ENCODE measurements around the gene MTO1. TPM values are rescaled to one million over a fixed set of nuclear protein-coding genes. Genes with fewer than 3 reads are reported as not detected.
A peak's percentile ranks its signal among the peaks of the same experiment; 100 is the strongest.

The MTO1 gene
- total and polyA plus RNA-seq, 2 donors (not counting 1 experiment from before 2014, with no cell fraction given): 21.5 to 52.4 TPM

DNA sequence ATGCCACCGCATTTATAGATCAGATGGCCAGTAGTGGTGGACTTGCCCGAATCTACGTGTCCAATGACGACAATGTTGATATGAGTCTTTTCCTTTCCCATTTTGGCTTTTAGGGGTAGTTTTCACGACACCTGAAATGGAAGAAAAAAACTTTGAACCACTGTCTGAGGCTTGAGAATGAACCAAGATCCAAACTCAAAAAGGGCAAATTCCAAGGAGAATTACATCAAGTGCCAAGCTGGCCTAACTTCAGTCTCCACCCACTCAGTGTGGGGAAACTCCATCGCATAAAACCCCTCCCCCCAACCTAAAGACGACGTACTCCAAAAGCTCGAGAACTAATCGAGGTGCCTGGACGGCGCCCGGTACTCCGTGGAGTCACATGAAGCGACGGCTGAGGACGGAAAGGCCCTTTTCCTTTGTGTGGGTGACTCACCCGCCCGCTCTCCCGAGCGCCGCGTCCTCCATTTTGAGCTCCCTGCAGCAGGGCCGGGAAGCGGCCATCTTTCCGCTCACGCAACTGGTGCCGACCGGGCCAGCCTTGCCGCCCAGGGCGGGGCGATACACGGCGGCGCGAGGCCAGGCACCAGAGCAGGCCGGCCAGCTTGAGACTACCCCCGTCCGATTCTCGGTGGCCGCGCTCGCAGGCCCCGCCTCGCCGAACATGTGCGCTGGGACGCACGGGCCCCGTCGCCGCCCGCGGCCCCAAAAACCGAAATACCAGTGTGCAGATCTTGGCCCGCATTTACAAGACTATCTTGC is 58.6 kb downstream of the MTO1 start:
- H3K79me2 ChIP-seq (ENCODE audit: control insufficient read depth, insufficient read depth, low read length): peaks cover 41% of the 10 kb centered on the region
- peaks cover 9% of the 10 kb centered on the region for H3K4me1 ChIP-seq (ENCODE audit: control insufficient read depth, extremely low read depth, insufficient read depth, low read length)
- H3K9ac ChIP-seq (ENCODE audit: insufficient read depth, low read length): peak overlapping the region; percentile 98
- no peaks in the 10 kb centered on the region for H3K27me3 ChIP-seq (ENCODE audit: control insufficient read depth, insufficient read depth, low read length)
- peak overlapping the region; percentile 96 for H3K4me2 ChIP-seq (ENCODE audit: extremely low read depth, insufficient read depth, low read length)
- peak; percentile 69 to 80 for DNase-seq (ENCODE audit: low read depth in 2 of 2)
- H3K27ac ChIP-seq (ENCODE audit: insufficient read depth, low read length): peak overlapping the region; percentile 97
- peaks cover 20% of the 10 kb centered on the region for H3K36me3 ChIP-seq (ENCODE audit: control insufficient read depth, insufficient read depth, low read length)
- no peak overlapping the region for H2AFZ ChIP-seq (ENCODE audit: low read length)
- TF ChIP-seq CTCF (conservative IDR thresholded peaks at IDR 0.05 in 1 of 2, IDR thresholded peaks at IDR 0.05 in 1 of 2; ENCODE audit: low read depth in 1 of 2, low read length in 2 of 2) (no peak), EZH2 (IDR thresholded peaks at IDR 0.05; ENCODE audit: low read length, missing control alignments) (no peak)
- H3K9me3 ChIP-seq (ENCODE audit: control insufficient read depth, insufficient read depth, low read depth, low read length): no peaks in the 10 kb centered on the region
- peak overlapping the region; percentile 78 to 100 (median 90) for H3K4me3 ChIP-seq (replicated peaks in 1 of 4; ENCODE audit: control extremely low read depth in 1 of 4, insufficient read depth in 1 of 4, low read depth in 3 of 4, low read length in 4 of 4)
- H4K20me1 ChIP-seq (ENCODE audit: control insufficient read depth, extremely low read depth, insufficient read depth, low read length): peaks cover 5% of the 10 kb centered on the region

- H3K27me3 ChIP-seq (ENCODE audit: control insufficient read depth, insufficient read depth, low read length): no peaks in the 10 kb centered on the region
- H2AFZ ChIP-seq (ENCODE audit: low read length): peak within 1 kb of the TSS; percentile 2
- peak in 1 of 2 donors; percentile 3 for TF ChIP-seq CTCF (conservative IDR thresholded peaks at IDR 0.05 in 1 of 2, IDR thresholded peaks at IDR 0.05 in 1 of 2; ENCODE audit: low read depth in 1 of 2, low read length in 2 of 2)
- no peak for TF ChIP-seq EZH2 (IDR thresholded peaks at IDR 0.05; ENCODE audit: low read length, missing control alignments)
- H3K27ac ChIP-seq (ENCODE audit: insufficient read depth, low read length): peak within 1 kb of the TSS; percentile 100
- peaks cover 5% of the 10 kb centered on the region for H4K20me1 ChIP-seq (ENCODE audit: control insufficient read depth, extremely low read depth, insufficient read depth, low read length)
- DNase-seq (ENCODE audit: low read depth in 2 of 2): peak; percentile 100
- no peaks in the 10 kb centered on the region for H3K9me3 ChIP-seq (ENCODE audit: control insufficient read depth, insufficient read depth, low read depth, low read length)
- H3K4me1 ChIP-seq (ENCODE audit: control insufficient read depth, extremely low read depth, insufficient read depth, low read length): peaks cover 9% of the 10 kb centered on the region
- H3K36me3 ChIP-seq (ENCODE audit: control insufficient read depth, insufficient read depth, low read length): peaks cover 20% of the 10 kb centered on the region
- peak within 1 kb of the TSS; percentile 96 for H3K4me2 ChIP-seq (ENCODE audit: extremely low read depth, insufficient read depth, low read length)
- H3K79me2 ChIP-seq (ENCODE audit: control insufficient read depth, insufficient read depth, low read length): peaks cover 41% of the 10 kb centered on the region
- H3K9ac ChIP-seq (ENCODE audit: insufficient read depth, low read length): peak within 1 kb of the TSS; percentile 99
- H3K4me3 ChIP-seq (replicated peaks in 1 of 4; ENCODE audit: control extremely low read depth in 1 of 4, insufficient read depth in 1 of 4, low read depth in 3 of 4, low read length in 4 of 4): peak within 1 kb of the TSS; percentile 78 to 100 (median 90)
Observed at GRCh38 chr6:73520688-73521350, 59.3 kb downstream of the MTO1 start, which contains the start of gene EEF1A1. EEF1A1 (minus strand) TSS chr6:73521032; CDS start chr6:73520026, 1,006 bp downstream.

GRCh38 chr6:73521351-73521985 is 59.9 kb downstream of the MTO1 start:
- peak overlapping the region; percentile 2 for H2AFZ ChIP-seq (ENCODE audit: low read length)
- TF ChIP-seq CTCF (conservative IDR thresholded peaks at IDR 0.05 in 1 of 2, IDR thresholded peaks at IDR 0.05 in 1 of 2; ENCODE audit: low read depth in 1 of 2, low read length in 2 of 2) (no peak), EZH2 (IDR thresholded peaks at IDR 0.05; ENCODE audit: low read length, missing control alignments) (no peak)
- peaks cover 3% of the 10 kb centered on the region for H4K20me1 ChIP-seq (ENCODE audit: control insufficient read depth, extremely low read depth, insufficient read depth, low read length)
- peak overlapping the region; percentile 99 for H3K9ac ChIP-seq (ENCODE audit: insufficient read depth, low read length)
- peaks cover 16% of the 10 kb centered on the region for H3K36me3 ChIP-seq (ENCODE audit: control insufficient read depth, insufficient read depth, low read length)
- H3K4me3 ChIP-seq (replicated peaks in 1 of 4; ENCODE audit: control extremely low read depth in 1 of 4, insufficient read depth in 1 of 4, low read depth in 3 of 4, low read length in 4 of 4): peak overlapping the region; percentile 56 to 100 (median 62)
- DNase-seq (ENCODE audit: low read depth in 2 of 2): peak; percentile 85 to 93
- no peaks in the 10 kb centered on the region for H3K9me3 ChIP-seq (ENCODE audit: control insufficient read depth, insufficient read depth, low read depth, low read length)
- H3K4me2 ChIP-seq (ENCODE audit: extremely low read depth, insufficient read depth, low read length): peak overlapping the region; percentile 88
- peak overlapping the region; percentile 100 for H3K27ac ChIP-seq (ENCODE audit: insufficient read depth, low read length)
- H3K4me1 ChIP-seq (ENCODE audit: control insufficient read depth, extremely low read depth, insufficient read depth, low read length): peaks cover 6% of the 10 kb centered on the region
- H3K79me2 ChIP-seq (ENCODE audit: control insufficient read depth, insufficient read depth, low read length): peaks cover 36% of the 10 kb centered on the region
- H3K27me3 ChIP-seq (ENCODE audit: control insufficient read depth, insufficient read depth, low read length): no peaks in the 10 kb centered on the region

All from fibroblast of lung (primary cell).